AG09319 (cell line): Measurements from ENCODE around the gene CDS2.

Experiments used
- DNase-seq: peaks from one replicate; pipeline ENCODE4 v3.0.0-alpha.2; 2010; ENCODE audit warnings: low read depth; ENCODE audit errors: extremely low read depth
- TF ChIP-seq, protein P1 (sequence below): IDR thresholded peaks from 2 replicates; pipeline ENCODE4 v1.5.1; 2011; ENCODE audit warnings: low read depth, mild to moderate bottlenecking, inconsistent platforms, low read length, moderate library complexity

CDS2 gene

DNA sequence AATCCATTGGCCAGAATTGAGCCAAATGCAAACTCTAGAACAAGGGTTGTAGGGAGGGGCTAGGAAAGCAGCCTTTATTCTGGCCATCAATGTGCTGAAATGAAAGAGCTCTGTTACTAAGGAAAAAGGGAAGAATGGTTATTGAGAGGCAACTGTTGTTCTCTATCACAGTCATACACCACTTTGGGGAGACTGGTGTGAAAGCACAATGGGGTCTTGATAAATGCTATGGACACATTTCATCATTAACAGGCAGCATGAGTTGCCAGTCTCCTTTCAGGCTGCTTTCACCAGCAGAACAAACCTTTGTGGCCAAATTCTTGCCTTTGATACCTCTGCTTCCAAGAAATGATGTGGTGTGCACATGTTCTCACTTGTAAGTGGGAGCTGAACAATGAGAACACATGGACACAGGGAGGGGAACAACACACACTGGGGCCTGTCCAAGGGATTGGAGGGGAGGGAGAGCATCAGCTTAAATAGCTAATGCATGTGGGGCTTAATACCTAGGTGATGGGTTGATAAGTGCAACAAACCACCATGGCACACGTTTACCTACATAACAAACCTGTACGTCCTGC, 86.2 kb downstream of the CDS2 start:
- DNase-seq, result no peak
- TF ChIP-seq, protein P1, sequence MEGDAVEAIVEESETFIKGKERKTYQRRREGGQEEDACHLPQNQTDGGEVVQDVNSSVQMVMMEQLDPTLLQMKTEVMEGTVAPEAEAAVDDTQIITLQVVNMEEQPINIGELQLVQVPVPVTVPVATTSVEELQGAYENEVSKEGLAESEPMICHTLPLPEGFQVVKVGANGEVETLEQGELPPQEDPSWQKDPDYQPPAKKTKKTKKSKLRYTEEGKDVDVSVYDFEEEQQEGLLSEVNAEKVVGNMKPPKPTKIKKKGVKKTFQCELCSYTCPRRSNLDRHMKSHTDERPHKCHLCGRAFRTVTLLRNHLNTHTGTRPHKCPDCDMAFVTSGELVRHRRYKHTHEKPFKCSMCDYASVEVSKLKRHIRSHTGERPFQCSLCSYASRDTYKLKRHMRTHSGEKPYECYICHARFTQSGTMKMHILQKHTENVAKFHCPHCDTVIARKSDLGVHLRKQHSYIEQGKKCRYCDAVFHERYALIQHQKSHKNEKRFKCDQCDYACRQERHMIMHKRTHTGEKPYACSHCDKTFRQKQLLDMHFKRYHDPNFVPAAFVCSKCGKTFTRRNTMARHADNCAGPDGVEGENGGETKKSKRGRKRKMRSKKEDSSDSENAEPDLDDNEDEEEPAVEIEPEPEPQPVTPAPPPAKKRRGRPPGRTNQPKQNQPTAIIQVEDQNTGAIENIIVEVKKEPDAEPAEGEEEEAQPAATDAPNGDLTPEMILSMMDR, result no peak

DNA sequence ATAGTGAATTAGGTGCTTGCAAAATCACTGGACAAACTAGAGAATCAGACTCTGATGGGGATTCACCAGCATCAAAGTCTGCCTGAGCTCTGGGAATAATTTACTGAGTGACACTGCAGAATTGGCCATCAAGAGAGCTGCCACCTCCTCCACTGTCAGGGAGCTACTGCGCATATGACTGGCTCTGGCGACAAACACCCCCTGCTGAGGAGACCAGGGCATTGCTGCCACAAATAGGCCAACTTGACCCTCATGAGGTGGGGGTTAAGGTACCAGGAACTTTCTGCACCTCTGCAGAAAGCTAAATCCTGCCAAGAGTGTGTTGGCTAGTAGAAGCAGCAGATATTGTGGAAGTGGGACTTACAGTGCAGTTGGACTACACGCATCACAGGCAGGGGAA, 88.0 kb downstream of the CDS2 start:
- no peak for DNase-seq
- TF ChIP-seq, protein P1, result no peak

DNA sequence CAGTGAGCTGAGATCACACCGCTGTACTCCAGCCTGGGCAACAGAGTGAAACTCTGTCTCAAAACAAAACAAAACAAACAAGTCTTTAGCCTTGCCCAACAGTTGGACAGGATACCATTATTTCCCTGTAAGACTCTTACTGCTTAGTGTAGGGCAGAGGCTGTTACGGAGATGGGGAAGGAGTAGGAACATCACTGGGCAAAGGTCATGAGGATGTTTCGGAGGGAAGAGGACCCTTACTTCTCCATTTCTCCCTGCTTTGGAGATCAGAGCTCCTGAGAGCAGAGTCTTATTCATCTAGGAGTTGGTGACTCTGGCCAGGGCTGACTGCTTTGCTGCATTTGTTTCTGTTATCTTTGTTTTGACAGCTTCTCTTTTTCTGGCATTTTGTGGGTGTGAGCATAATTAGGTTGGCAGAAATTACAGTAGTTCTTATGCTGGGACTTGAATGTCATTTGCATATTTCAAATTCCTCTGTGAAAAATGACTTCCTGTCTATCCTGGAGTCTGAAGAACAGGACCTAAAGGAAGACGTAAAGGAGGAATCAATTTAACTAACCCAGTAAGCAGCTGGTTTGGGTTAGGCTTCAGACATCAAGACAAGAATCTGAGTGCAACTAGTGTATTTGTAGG, 89.0 kb downstream of the CDS2 start:
- peak; percentile 7 for DNase-seq

DNA sequence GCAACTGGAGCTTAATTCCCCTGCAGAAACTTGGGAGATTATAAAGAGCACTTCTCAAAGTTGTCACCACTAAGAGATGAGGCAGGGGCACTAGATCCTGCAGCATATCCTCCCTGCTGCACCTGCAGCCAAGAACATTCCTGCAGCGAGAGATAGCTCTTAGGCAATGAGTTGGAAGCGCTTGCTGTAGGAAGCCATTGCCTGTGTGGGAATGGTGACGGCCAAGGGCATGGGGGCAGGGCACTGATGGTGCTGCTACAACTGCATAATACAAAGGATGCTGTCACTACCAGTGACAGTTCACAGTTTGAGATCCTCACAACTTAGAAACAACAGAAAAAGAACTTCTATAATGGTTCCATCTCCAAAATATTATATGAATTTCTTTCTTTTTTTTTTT, 89.9 kb downstream of the CDS2 start:
- no peak for DNase-seq
- TF ChIP-seq, protein P1, result no peak

More for the DNA sequence above, 89.0 kb downstream of the CDS2 start:
- TF ChIP-seq, protein P1, result no peak

DNA sequence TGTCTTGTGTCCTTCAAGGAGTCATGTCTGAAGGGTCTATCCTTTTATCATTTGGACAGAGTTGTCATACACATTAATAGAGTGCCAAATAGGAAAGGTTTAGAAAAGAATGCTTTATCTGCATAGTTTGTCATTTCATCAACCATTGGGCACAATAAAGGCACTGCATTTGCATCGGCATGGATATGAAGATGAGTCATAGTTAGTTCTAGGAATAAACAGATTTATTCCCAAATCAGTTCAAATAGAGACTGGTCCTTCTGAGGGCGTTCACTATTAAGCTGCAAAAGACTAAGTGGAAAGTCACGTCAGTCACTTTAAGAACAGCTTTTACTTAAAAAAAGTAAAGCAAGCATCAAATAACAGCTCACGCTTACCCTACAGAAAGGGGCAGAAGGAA, 90.8 kb downstream of the CDS2 start:
- TF ChIP-seq, protein P1, result no peak
- DNase-seq, result no peak

DNA sequence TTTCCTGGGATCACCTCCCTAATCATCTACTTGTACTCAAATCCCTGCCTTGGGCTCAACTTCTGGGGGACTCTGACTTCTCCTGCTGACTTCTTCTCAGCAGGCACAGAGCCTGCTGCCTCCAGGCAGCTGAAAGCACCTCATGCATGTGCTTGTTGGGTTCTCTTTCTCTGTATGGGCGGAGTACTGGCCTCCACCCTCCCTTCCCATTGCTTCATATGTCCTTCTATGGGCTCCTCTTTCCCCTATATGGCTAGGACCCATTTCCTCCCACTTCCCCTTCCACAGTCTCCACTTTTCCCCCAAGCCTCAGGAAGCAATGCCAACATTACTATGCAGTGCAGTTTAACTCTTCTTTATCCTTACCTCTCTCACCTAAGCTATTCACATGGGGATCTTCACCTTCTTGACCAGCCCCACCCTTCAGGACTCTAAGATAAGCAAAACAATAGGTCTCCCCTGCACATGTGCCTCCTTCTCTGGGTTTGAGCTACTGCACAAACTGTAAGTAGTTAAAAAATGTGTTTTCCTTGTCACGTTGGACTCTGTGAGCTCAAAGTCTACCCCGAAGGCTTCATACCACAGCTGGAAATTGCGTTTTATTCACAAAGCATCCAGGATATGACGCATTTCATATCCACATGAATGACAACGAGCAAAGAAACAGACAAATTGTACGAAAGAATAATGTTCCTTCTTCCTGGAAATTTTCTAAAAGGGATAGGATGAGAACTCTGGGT, 93.7 kb downstream of the CDS2 start:
- TF ChIP-seq, protein P1, result no peak

DNA sequence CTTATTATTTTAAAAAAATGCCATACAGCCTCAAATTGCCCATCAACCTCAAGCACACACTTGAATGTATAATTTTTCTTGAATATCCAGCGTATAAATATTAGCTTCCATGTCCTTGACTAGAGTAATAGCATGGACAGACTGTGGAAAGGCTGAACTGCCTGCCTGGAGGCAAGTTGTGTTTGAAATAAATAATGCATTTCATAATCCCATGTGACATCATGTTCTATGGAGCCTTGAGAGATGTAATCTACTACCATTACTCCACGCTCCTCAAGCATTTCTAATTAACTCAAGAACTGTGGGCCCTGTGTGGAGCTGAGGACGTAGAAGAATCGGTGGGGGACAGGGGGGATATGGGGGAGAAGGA, 94.2 kb downstream of the CDS2 start:
- DNase-seq, result no peak
- TF ChIP-seq, protein P1, result no peak

More for the DNA sequence above, 93.7 kb downstream of the CDS2 start:
- DNase-seq, result no peak
